GM21723 (cell line): ENCODE measurements around the gene PREX1.

Source experiments
- ATAC-seq: cut with Tn5 transposase; IDR thresholded peaks from one replicate; pipeline ENCODE4 v1.9.1; 2021; ENCODE audit warnings: mild to moderate bottlenecking, moderate library complexity; ENCODE audit not compliant: unreplicated experiment

The PREX1 gene

GRCh38 chr20:48627737-48628128 lies 200.1 kb downstream of the PREX1 start:
- no peak for ATAC-seq

GRCh38 chr20:48626938-48627736 lies 200.7 kb downstream of the PREX1 start:
- ATAC-seq = no peak

GRCh38 chr20:48626226-48626937 lies 201.4 kb downstream of the PREX1 start:
- ATAC-seq = no peak

GRCh38 chr20:48625136-48625900 lies 202.5 kb downstream of the PREX1 start:
- no peak for ATAC-seq

GRCh38 chr20:48624315-48625020 lies 203.3 kb downstream of the PREX1 start:
- no peak for ATAC-seq

- ATAC-seq = no peak
Measured at GRCh38 chr20:48623906-48624265, 203.9 kb downstream of the PREX1 start.

- ATAC-seq = no peak
Measured at GRCh38 chr20:48623176-48623905, 204.5 kb downstream of the PREX1 start.

GRCh38 chr20:48622421-48622820 lies 205.4 kb downstream of the PREX1 start:
- no peak for ATAC-seq

GRCh38 chr20:48621376-48622078 lies 206.3 kb downstream of the PREX1 start:
- ATAC-seq = no peak

- peak; percentile 54 for ATAC-seq
Measured at GRCh38 chr20:48620507-48621375, 207.1 kb downstream of the PREX1 start.

- no peak for ATAC-seq
Measured at GRCh38 chr20:48620154-48620506, 207.7 kb downstream of the PREX1 start.

GRCh38 chr20:48619126-48620101 lies 208.4 kb downstream of the PREX1 start:
- ATAC-seq = no peak

- ATAC-seq = no peak
Measured at GRCh38 chr20:48618631-48619030, 209.2 kb downstream of the PREX1 start.

GRCh38 chr20:48618052-48618451 lies 209.7 kb downstream of the PREX1 start:
- ATAC-seq = no peak

- no peak for ATAC-seq
Measured at GRCh38 chr20:48617481-48617880, 210.3 kb downstream of the PREX1 start.

- ATAC-seq = no peak
Measured at GRCh38 chr20:48616481-48616880, 211.3 kb downstream of the PREX1 start.

- ATAC-seq = no peak
Measured at GRCh38 chr20:48615871-48616270, 211.9 kb downstream of the PREX1 start.
